Trophoblast cell (in vitro differentiated cells and primary cell): Measurements from ENCODE around the gene REC8.

ENCODE experiments used
- DNase-seq, 2 donors: peaks; one replicate each; pipeline ENCODE4 v3.0.0-alpha.2; 2016
- H2AFZ ChIP-seq: 2 replicates; pipeline ENCODE4 v1.6.1; 2013; ENCODE audit warnings: low read length, moderate library complexity, mild to moderate bottlenecking; ENCODE audit not compliant: insufficient read depth, poor library complexity
- H2AK5ac ChIP-seq: 2 replicates; pipeline ENCODE4 v1.6.1; 2013; ENCODE audit warnings: mild to moderate bottlenecking, low read length
- H2BK120ac ChIP-seq: 2 replicates; pipeline ENCODE4 v1.6.1; 2013; ENCODE audit warnings: low read length, mild to moderate bottlenecking, moderate library complexity; ENCODE audit not compliant: insufficient read depth, poor library complexity
- H2BK12ac ChIP-seq: 2 replicates; pipeline ENCODE4 v1.6.1; 2013; ENCODE audit warnings: mild to moderate bottlenecking, low read length, moderate library complexity
- H2BK5ac ChIP-seq: 2 replicates; pipeline ENCODE4 v1.6.1; 2013; ENCODE audit warnings: low read length, low read depth, moderate library complexity, mild to moderate bottlenecking; ENCODE audit not compliant: poor library complexity
- H3K14ac ChIP-seq: 2 replicates; pipeline ENCODE4 v1.6.1; 2013; ENCODE audit warnings: mild to moderate bottlenecking, low read length
- H3K18ac ChIP-seq: 2 replicates; pipeline ENCODE4 v1.6.1; 2013; ENCODE audit warnings: mild to moderate bottlenecking, low read length
- H3K23ac ChIP-seq: 2 replicates; pipeline ENCODE4 v1.6.1; 2013; ENCODE audit warnings: low read length
- H3K27ac ChIP-seq: 2 replicates; pipeline ENCODE4 v1.5.1; 2013; ENCODE audit warnings: low read depth, mild to moderate bottlenecking, inconsistent platforms, low read length, moderate library complexity
- H3K27me3 ChIP-seq: 2 replicates; pipeline ENCODE4 v1.6.1; 2013; ENCODE audit warnings: inconsistent platforms, mild to moderate bottlenecking, low read length, moderate library complexity; ENCODE audit not compliant: insufficient read depth
- H3K36me3 ChIP-seq, 2 experiments: 1 replicate in 1 of 2; 2 replicates in 1 of 2; pipeline ENCODE4 v1.6.1; 2013; ENCODE audit warnings: low read length in 2 of 2, mild to moderate bottlenecking in 2 of 2, moderate library complexity in 1 of 2; ENCODE audit not compliant: insufficient read depth in 2 of 2, control insufficient read depth in 1 of 2
- H3K4ac ChIP-seq: 2 replicates; pipeline ENCODE4 v1.6.1; 2013; ENCODE audit warnings: low read depth, mild to moderate bottlenecking, low read length, moderate library complexity
- H3K4me1 ChIP-seq, 2 experiments: 1 replicate in 1 of 2; 2 replicates in 1 of 2; pipeline ENCODE4 v1.6.1; 2013; ENCODE audit warnings: low read length in 2 of 2, mild to moderate bottlenecking in 2 of 2, moderate library complexity in 1 of 2; ENCODE audit not compliant: insufficient read depth in 2 of 2, control insufficient read depth in 1 of 2
- H3K4me2 ChIP-seq: 2 replicates; pipeline ENCODE4 v1.6.1; 2013; ENCODE audit warnings: inconsistent platforms, mild to moderate bottlenecking, low read length, moderate library complexity
- H3K4me3 ChIP-seq: 2 replicates; pipeline ENCODE4 v1.5.1; 2013; ENCODE audit warnings: mild to moderate bottlenecking, low read depth, low read length, inconsistent platforms
- H3K79me1 ChIP-seq: one replicate; pipeline ENCODE4 v1.6.1; 2013; ENCODE audit warnings: low read length
- H3K79me2 ChIP-seq: 2 replicates; pipeline ENCODE4 v1.6.1; 2013; ENCODE audit warnings: low read length, mild to moderate bottlenecking; ENCODE audit not compliant: control insufficient read depth, insufficient read depth, poor library complexity
- H3K9ac ChIP-seq: 2 replicates; pipeline ENCODE4 v1.6.1; 2013; ENCODE audit warnings: mild to moderate bottlenecking, low read length
- H3K9me3 ChIP-seq: 2 replicates; pipeline ENCODE4 v1.6.1; 2013; ENCODE audit warnings: low read depth, mild to moderate bottlenecking, control low read depth, inconsistent platforms, low read length; ENCODE audit not compliant: insufficient read depth
- H4K12ac ChIP-seq: 2 replicates; pipeline ENCODE4 v1.6.1; 2013; ENCODE audit warnings: low read depth, mild to moderate bottlenecking, low read length, moderate library complexity
- H4K8ac ChIP-seq: 2 replicates; pipeline ENCODE4 v1.6.1; 2013; ENCODE audit warnings: low read depth, mild to moderate bottlenecking, low read length, moderate library complexity
- H4K91ac ChIP-seq: one replicate; pipeline ENCODE4 v1.6.1; 2013; ENCODE audit warnings: low read depth, mild to moderate bottlenecking, low read length, moderate library complexity
- WGBS: extraction: QIAGEN DNeasy Blood & Tissue Kit; methylation state at CpG from one replicate; pipeline ENCODE4 v1.1.7; 2013; ENCODE audit warnings: missing lambda C conversion rate; ENCODE audit not compliant: insufficient read length, insufficient coverage; ENCODE audit errors: extremely low coverage; 5-methylcytosine and 5-hydroxymethylcytosine counted together

REC8 gene

DNA sequence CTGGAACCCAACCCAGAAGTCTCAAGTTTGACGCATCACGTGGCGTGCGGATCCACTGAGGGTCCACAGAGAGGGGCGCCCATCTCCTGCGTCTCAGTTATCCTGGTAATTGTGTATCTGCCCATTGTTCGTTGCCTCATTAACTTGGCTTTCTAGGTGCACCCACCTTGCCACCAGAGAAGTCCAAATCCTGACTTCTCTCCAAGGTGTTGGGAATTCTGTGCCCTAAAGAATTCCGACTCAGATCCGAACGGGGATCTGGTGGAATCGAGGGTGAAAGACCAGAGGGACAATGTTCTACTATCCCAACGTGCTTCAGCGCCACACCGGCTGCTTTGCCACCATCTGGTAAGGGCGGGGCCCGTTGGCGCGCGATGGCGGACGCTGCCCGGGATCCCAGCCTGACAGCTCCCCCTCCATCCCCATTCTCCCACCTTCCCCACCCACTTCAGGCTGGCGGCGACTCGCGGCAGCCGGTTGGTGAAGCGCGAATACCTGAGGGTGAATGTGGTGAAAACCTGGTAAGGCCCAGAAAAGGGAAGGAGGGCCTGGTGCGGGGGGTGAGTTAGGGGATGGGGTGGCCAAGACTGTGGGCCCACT lies 481 bp downstream of the REC8 start:
- peak overlapping the region; percentile 63 for H4K12ac ChIP-seq
- no CpG with 5 or more reads among the region's 30 CpGs for WGBS
- peak overlapping the region; percentile 67 for H3K4me2 ChIP-seq
- no peak overlapping the region for H3K27ac ChIP-seq
- peaks cover 11 to 17% of the 10 kb centered on the region in 2 experiments for H3K36me3 ChIP-seq
- H2AK5ac ChIP-seq, result no peak overlapping the region
- H3K79me2 ChIP-seq, result no peaks in the 10 kb centered on the region
- no peak overlapping the region for H2BK5ac ChIP-seq
- H3K4ac ChIP-seq, result no peak overlapping the region
- no peaks in the 10 kb centered on the region for H3K79me1 ChIP-seq
- no peak for DNase-seq
- no peak overlapping the region for H3K9ac ChIP-seq
- no peaks in the 10 kb centered on the region for H3K27me3 ChIP-seq
- no peaks in the 10 kb centered on the region for H3K9me3 ChIP-seq
- peak overlapping the region; percentile 81 for H4K8ac ChIP-seq
- peak overlapping the region; percentile 56 for H2AFZ ChIP-seq
- peak overlapping the region; percentile 26 for H4K91ac ChIP-seq
- H2BK12ac ChIP-seq, result no peak overlapping the region
- H3K23ac ChIP-seq, result no peak overlapping the region
- no peak overlapping the region for H2BK120ac ChIP-seq
- H3K14ac ChIP-seq, result peak overlapping the region; percentile 34
- peak overlapping the region; percentile 62 for H3K4me3 ChIP-seq
- peaks cover 3 to 7% of the 10 kb centered on the region in 2 experiments for H3K4me1 ChIP-seq
- H3K18ac ChIP-seq, result no peak overlapping the region

DNA sequence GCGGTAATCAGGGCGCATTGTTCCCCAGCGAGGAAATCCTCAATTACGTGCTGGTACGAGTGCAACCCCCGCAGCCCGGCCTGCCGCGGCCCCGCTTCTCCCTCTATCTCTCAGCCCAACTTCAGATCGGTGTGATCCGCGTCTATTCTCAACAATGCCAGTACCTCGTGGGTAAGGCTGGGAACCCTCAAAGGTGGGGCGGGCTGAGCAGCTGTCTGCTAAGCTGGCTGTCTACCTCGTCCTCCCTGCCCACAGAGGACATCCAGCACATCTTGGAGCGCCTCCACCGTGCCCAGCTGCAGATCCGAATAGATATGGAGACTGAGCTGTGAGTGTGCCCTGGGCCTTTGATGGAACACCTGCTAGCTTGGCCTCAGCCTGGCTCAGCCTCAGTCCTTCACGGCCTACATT lies 996 bp downstream of the REC8 start:
- Histone ChIP-seq H2BK120ac (no peak overlapping the region), H3K9me3 (no peaks in the 10 kb centered on the region), H2AK5ac (no peak overlapping the region), H3K9ac (no peak overlapping the region), H4K8ac (no peak overlapping the region), H3K4me1 (peaks cover 3 to 7% of the 10 kb centered on the region in 2 experiments), H3K36me3 (peaks cover 15 to 18% of the 10 kb centered on the region in 2 experiments), H4K91ac (no peak overlapping the region), H3K18ac (no peak overlapping the region), H3K23ac (no peak overlapping the region), H3K79me1 (no peaks in the 10 kb centered on the region), H2BK5ac (no peak overlapping the region), H2AFZ (no peak overlapping the region), H3K4me3 (no peak overlapping the region), H2BK12ac (no peak overlapping the region), H3K14ac (no peak overlapping the region), H3K4me2 (no peak overlapping the region), H3K27ac (no peak overlapping the region), H3K27me3 (no peaks in the 10 kb centered on the region), H4K12ac (no peak overlapping the region), H3K79me2 (no peaks in the 10 kb centered on the region), H3K4ac (no peak overlapping the region)
- no peak for DNase-seq
- no CpG with 5 or more reads among the region's 20 CpGs for WGBS

DNA sequence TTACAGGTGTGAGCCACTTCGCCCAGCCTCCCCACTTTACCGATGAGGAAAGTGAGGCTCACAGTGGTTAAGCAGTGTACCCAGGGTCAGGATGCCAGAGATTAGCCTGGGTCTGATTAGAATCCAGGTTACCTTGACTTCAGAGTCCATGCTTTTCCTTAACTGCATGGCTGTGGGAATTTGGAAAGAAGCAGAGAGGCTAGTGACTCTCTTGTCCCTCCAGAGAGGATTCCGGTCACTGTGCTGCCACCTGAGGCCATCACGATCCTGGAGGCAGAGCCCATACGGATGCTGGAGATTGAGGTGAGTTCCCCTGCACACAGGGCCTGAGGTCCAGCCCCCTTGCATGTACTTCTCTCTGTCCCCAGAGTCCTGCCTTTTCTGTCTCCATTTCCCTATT lies 4.7 kb downstream of the REC8 start:
- no peak overlapping the region for H4K12ac ChIP-seq
- H3K4me1 ChIP-seq, result peaks cover under 1 to 2% of the 10 kb centered on the region in 2 experiments
- no peak overlapping the region for H4K8ac ChIP-seq
- no peaks in the 10 kb centered on the region for H3K79me2 ChIP-seq
- no peak overlapping the region for H2BK12ac ChIP-seq
- DNase-seq, result no peak
- H3K9me3 ChIP-seq, result no peaks in the 10 kb centered on the region
- no peak overlapping the region for H4K91ac ChIP-seq
- no peak overlapping the region for H3K4ac ChIP-seq
- H3K79me1 ChIP-seq, result no peaks in the 10 kb centered on the region
- H2AK5ac ChIP-seq, result no peak overlapping the region
- H2BK5ac ChIP-seq, result no peak overlapping the region
- no peaks in the 10 kb centered on the region for H3K27me3 ChIP-seq
- WGBS, result no CpG with 5 or more reads among the region's 5 CpGs
- no peak overlapping the region for H2AFZ ChIP-seq
- no peak overlapping the region for H3K4me3 ChIP-seq
- no peak overlapping the region for H3K4me2 ChIP-seq
- H2BK120ac ChIP-seq, result no peak overlapping the region
- no peak overlapping the region for H3K27ac ChIP-seq
- H3K9ac ChIP-seq, result no peak overlapping the region
- H3K23ac ChIP-seq, result no peak overlapping the region
- H3K36me3 ChIP-seq, result peaks cover 47 to 54% of the 10 kb centered on the region in 2 experiments
- no peak overlapping the region for H3K14ac ChIP-seq
- no peak overlapping the region for H3K18ac ChIP-seq

DNA sequence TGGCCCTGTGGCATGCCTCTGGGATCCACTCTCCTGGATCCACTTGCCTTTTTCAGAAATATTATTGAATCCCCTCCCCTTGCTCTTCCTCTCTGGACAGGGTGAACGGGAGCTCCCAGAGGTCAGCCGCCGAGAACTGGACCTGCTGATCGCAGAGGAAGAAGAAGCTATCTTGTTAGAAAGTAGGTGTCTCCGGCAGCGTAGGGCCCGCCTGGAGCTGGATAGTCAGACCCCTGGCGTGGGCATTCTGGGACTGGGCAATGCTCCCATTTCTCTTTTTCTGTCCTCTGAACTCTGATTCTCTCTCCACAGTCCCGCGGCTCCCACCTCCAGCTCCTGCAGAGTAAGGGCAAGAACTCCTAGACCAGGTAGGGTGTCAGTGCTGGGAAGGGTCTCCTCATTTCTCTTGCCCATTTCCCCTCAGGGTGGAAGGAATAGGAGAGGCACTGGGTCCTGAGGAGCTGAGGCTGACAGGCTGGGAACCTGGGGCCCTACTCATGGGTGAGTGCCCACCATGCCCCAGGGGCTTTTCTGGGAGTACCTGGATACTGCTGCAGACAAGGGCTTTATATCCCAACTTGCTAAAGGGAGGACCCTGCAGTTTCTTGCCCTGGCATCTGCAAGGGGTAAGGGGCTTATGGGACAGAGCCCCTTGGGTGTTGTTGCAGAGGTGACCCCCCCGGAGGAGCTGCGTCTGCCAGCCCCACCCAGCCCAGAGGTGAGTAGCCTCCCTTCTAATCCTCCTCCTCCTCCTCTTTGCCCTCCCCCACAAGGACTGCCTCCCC lies 5.4 kb downstream of the REC8 start:
- Histone ChIP-seq H3K23ac (no peak overlapping the region), H3K27ac (no peak overlapping the region), H3K4me3 (no peak overlapping the region), H4K91ac (no peak overlapping the region), H4K8ac (no peak overlapping the region), H2BK12ac (no peak overlapping the region), H3K4me1 (no peaks in the 10 kb centered on the region), H2AFZ (no peak overlapping the region), H3K9ac (no peak overlapping the region), H3K79me2 (no peaks in the 10 kb centered on the region), H2BK120ac (no peak overlapping the region), H3K36me3 (peaks cover 51 to 61% of the 10 kb centered on the region in 2 experiments), H3K18ac (no peak overlapping the region), H3K27me3 (no peaks in the 10 kb centered on the region), H3K79me1 (no peaks in the 10 kb centered on the region), H3K9me3 (no peaks in the 10 kb centered on the region), H3K4me2 (no peak overlapping the region), H2AK5ac (no peak overlapping the region), H4K12ac (no peak overlapping the region), H3K4ac (no peak overlapping the region), H2BK5ac (no peak overlapping the region), H3K14ac (no peak overlapping the region)
- no CpG with 5 or more reads among the region's 12 CpGs for WGBS
- DNase-seq, result no peak
